Measurements from ENCODE around the gene SLC40A1.

The SLC40A1 gene

DNA sequence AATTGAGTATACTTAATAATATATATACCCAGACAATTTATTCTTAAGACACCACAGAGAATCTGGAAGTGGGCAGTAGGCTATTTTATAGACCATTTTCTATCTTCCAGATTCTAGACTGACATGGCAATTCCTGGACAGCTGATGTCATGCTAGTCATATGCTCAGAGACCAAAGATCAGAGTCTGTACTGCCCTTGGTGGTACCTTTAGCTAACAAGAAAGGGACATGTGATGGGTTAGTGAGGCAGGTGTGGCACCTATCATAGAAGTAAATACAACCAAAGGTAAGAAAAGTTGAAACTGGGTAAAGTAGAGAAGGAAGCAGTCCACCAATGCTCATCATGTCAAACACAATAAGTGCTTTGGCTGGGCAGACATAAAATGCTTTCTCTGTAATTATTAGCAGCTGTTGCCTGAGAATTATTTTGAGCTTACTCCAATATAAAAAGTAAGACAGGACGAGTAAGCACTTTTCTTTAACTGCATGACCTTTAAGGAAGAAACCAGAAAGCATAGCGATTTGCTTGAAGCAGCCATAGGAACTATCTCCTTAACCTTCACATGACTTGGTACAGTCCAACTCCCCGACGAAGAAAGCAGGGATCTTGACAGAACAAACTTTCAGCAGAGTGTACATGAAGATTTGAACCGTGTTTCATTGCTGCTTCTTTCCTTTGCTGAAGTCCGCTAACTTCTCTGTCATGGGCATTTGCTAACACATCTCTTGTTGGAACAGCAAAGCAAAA lies 47.1 kb downstream of the SLC40A1 start:
- no peak for DNase-seq
- Histone ChIP-seq H3K4me1 (ENCODE audit: control insufficient read depth in 1 of 2, insufficient read depth in 2 of 2, low read length in 2 of 2) (no peaks in the 10 kb centered on the region), H2BK120ac (ENCODE audit: insufficient read depth, low read length, poor library complexity) (no peak overlapping the region), H3K23ac (ENCODE audit: low read length) (no peak overlapping the region), H3K4me2 (ENCODE audit: low read length) (no peak overlapping the region), H3K27ac (ENCODE audit: low read depth, low read length) (no peak overlapping the region), H4K8ac (ENCODE audit: low read depth, low read length) (no peak overlapping the region), H3K36me3 (ENCODE audit: control insufficient read depth in 1 of 2, insufficient read depth in 2 of 2, low read length in 2 of 2) (no peaks in the 10 kb centered on the region), H3K79me2 (ENCODE audit: control insufficient read depth, insufficient read depth, low read length, poor library complexity) (no peaks in the 10 kb centered on the region), H3K18ac (ENCODE audit: low read length) (no peak overlapping the region), H2BK12ac (ENCODE audit: low read length) (no peak overlapping the region), H2BK5ac (ENCODE audit: low read depth, low read length, poor library complexity) (no peak overlapping the region), H3K9me3 (ENCODE audit: insufficient read depth, low read depth, low read length) (no peaks in the 10 kb centered on the region), H3K9ac (ENCODE audit: low read length) (no peak overlapping the region), H4K91ac (ENCODE audit: low read depth, low read length) (no peak overlapping the region), H2AFZ (ENCODE audit: insufficient read depth, low read length, poor library complexity) (no peak overlapping the region), H3K4me3 (ENCODE audit: low read depth, low read length) (no peak overlapping the region), H3K4ac (ENCODE audit: low read depth, low read length) (no peak overlapping the region), H4K12ac (ENCODE audit: low read depth, low read length) (no peak overlapping the region), H3K79me1 (ENCODE audit: low read length) (no peaks in the 10 kb centered on the region), H3K14ac (ENCODE audit: low read length) (no peak overlapping the region), H3K27me3 (ENCODE audit: insufficient read depth, low read length) (no peaks in the 10 kb centered on the region), H2AK5ac (ENCODE audit: low read length) (no peak overlapping the region)
- WGBS (ENCODE audit: extremely low coverage, insufficient coverage, insufficient read length) = no CpG with 5 or more reads among the region's 6 CpGs

DNA sequence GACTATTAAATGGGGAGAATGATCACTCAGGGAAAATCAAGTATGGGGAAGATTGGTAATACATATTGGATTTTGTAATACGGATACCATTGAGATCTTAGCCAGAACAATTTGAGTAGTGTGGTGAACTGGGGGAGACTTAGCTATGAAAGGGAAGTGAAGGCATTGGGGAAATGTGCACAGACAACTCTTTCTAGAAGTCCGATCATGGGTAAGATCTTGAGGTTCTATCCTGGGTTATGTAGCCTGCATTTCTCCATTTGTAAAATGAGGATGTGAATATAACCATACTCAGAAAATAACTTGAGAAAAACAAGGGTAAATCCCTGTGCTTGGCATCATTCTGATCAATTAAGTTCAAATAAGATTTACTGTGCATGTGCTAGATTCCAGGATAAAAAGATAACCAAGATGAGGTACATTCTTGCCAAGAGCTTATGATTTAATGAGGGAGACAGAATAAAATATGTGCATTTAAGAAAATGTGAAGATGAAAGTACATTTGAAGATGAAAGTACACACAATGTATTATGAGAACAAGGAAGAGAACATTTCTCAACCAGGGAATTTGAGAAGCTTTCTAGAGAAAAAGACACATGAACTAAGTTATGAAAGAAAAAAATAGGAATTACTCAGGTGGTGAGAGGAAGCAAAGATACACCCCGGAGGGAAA lies 49.5 kb downstream of the SLC40A1 start:
- Histone ChIP-seq H3K27ac (ENCODE audit: low read depth, low read length) (no peak overlapping the region), H3K79me2 (ENCODE audit: control insufficient read depth, insufficient read depth, low read length, poor library complexity) (no peaks in the 10 kb centered on the region), H4K91ac (ENCODE audit: low read depth, low read length) (no peak overlapping the region), H2AK5ac (ENCODE audit: low read length) (no peak overlapping the region), H3K4me1 (ENCODE audit: control insufficient read depth in 1 of 2, insufficient read depth in 2 of 2, low read length in 2 of 2) (no peaks in the 10 kb centered on the region), H2AFZ (ENCODE audit: insufficient read depth, low read length, poor library complexity) (no peak overlapping the region), H3K79me1 (ENCODE audit: low read length) (no peaks in the 10 kb centered on the region), H3K4me2 (ENCODE audit: low read length) (no peak overlapping the region), H4K8ac (ENCODE audit: low read depth, low read length) (no peak overlapping the region), H3K14ac (ENCODE audit: low read length) (no peak overlapping the region), H3K4ac (ENCODE audit: low read depth, low read length) (no peak overlapping the region), H3K9me3 (ENCODE audit: insufficient read depth, low read depth, low read length) (no peaks in the 10 kb centered on the region), H2BK12ac (ENCODE audit: low read length) (no peak overlapping the region), H4K12ac (ENCODE audit: low read depth, low read length) (no peak overlapping the region), H3K4me3 (ENCODE audit: low read depth, low read length) (no peak overlapping the region), H3K36me3 (ENCODE audit: control insufficient read depth in 1 of 2, insufficient read depth in 2 of 2, low read length in 2 of 2) (no peaks in the 10 kb centered on the region), H3K18ac (ENCODE audit: low read length) (no peak overlapping the region), H2BK120ac (ENCODE audit: insufficient read depth, low read length, poor library complexity) (no peak overlapping the region), H2BK5ac (ENCODE audit: low read depth, low read length, poor library complexity) (no peak overlapping the region), H3K23ac (ENCODE audit: low read length) (no peak overlapping the region), H3K27me3 (ENCODE audit: insufficient read depth, low read length) (no peaks in the 10 kb centered on the region), H3K9ac (ENCODE audit: low read length) (no peak overlapping the region)
- WGBS (ENCODE audit: extremely low coverage, insufficient coverage, insufficient read length) = no CpG with 5 or more reads among the region's 3 CpGs
- no peak for DNase-seq

GRCh38 chr2:189528617-189529016 lies 52.0 kb downstream of the SLC40A1 start:
- Histone ChIP-seq H3K9me3 (ENCODE audit: insufficient read depth, low read depth, low read length) (no peaks in the 10 kb centered on the region), H3K4me2 (ENCODE audit: low read length) (no peak overlapping the region), H4K91ac (ENCODE audit: low read depth, low read length) (no peak overlapping the region), H3K79me1 (ENCODE audit: low read length) (no peaks in the 10 kb centered on the region), H2BK120ac (ENCODE audit: insufficient read depth, low read length, poor library complexity) (no peak overlapping the region), H3K4me1 (ENCODE audit: control insufficient read depth in 1 of 2, insufficient read depth in 2 of 2, low read length in 2 of 2) (no peaks in the 10 kb centered on the region), H3K23ac (ENCODE audit: low read length) (no peak overlapping the region), H3K14ac (ENCODE audit: low read length) (no peak overlapping the region), H2BK12ac (ENCODE audit: low read length) (no peak overlapping the region), H3K4ac (ENCODE audit: low read depth, low read length) (no peak overlapping the region), H2AK5ac (ENCODE audit: low read length) (no peak overlapping the region), H3K27me3 (ENCODE audit: insufficient read depth, low read length) (no peaks in the 10 kb centered on the region), H3K27ac (ENCODE audit: low read depth, low read length) (no peak overlapping the region), H3K79me2 (ENCODE audit: control insufficient read depth, insufficient read depth, low read length, poor library complexity) (no peaks in the 10 kb centered on the region), H3K4me3 (ENCODE audit: low read depth, low read length) (no peak overlapping the region), H3K9ac (ENCODE audit: low read length) (no peak overlapping the region), H4K12ac (ENCODE audit: low read depth, low read length) (no peak overlapping the region), H4K8ac (ENCODE audit: low read depth, low read length) (no peak overlapping the region), H2BK5ac (ENCODE audit: low read depth, low read length, poor library complexity) (no peak overlapping the region), H3K36me3 (ENCODE audit: control insufficient read depth in 1 of 2, insufficient read depth in 2 of 2, low read length in 2 of 2) (no peaks in the 10 kb centered on the region), H3K18ac (ENCODE audit: low read length) (no peak overlapping the region), H2AFZ (ENCODE audit: insufficient read depth, low read length, poor library complexity) (no peak overlapping the region)
- WGBS (ENCODE audit: extremely low coverage, insufficient coverage, insufficient read length) = no CpG with 5 or more reads among the region's 3 CpGs
- no peak for DNase-seq

DNA sequence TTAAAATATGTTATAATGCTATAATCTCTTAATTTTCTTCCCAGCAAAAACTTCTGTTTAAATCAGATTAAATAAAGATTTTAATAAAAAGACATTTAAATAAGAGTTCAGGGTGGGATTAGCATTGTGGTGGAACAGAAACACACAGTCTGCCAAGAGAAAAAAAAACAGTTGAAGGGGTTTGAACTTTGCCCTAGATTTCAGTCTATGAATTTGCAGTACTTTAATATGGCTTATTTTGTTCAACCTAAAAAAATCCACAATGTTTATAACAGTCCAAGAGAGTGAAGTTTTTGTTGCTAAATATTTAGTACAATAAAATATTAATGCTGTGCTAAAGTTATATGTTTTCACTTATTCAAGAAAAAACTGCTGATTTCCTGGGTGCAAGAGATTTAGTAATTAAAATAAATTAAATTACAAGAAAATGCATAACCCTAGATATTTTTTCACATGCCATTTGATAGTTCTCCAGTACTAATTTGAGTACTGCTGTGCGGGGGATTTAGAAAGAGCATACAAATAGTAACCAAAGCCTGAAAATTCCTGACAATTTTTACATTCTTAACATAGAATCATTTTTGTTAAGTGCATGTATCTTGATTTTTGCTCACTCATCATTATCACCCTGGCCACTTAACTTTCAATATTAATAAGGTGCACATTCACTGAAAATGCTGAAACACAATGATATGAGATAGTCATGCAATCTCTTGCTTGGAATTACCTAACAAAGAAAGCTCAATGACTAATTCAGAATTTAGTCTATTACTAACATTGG lies 52.6 kb downstream of the SLC40A1 start:
- H4K8ac ChIP-seq (ENCODE audit: low read depth, low read length) = no peak overlapping the region
- H3K9ac ChIP-seq (ENCODE audit: low read length) = no peak overlapping the region
- H3K9me3 ChIP-seq (ENCODE audit: insufficient read depth, low read depth, low read length) = no peaks in the 10 kb centered on the region
- H2AK5ac ChIP-seq (ENCODE audit: low read length) = no peak overlapping the region
- H3K4ac ChIP-seq (ENCODE audit: low read depth, low read length) = no peak overlapping the region
- H3K36me3 ChIP-seq (ENCODE audit: control insufficient read depth in 1 of 2, insufficient read depth in 2 of 2, low read length in 2 of 2) = no peaks in the 10 kb centered on the region
- H3K4me3 ChIP-seq (ENCODE audit: low read depth, low read length) = no peak overlapping the region
- no peak overlapping the region for H4K12ac ChIP-seq (ENCODE audit: low read depth, low read length)
- H3K4me1 ChIP-seq (ENCODE audit: control insufficient read depth in 1 of 2, insufficient read depth in 2 of 2, low read length in 2 of 2) = no peaks in the 10 kb centered on the region
- no peak overlapping the region for H3K27ac ChIP-seq (ENCODE audit: low read depth, low read length)
- WGBS (ENCODE audit: extremely low coverage, insufficient coverage, insufficient read length) = no CpG with 5 or more reads among the region's 1 CpG
- no peak overlapping the region for H3K23ac ChIP-seq (ENCODE audit: low read length)
- H2BK5ac ChIP-seq (ENCODE audit: low read depth, low read length, poor library complexity) = no peak overlapping the region
- H3K79me1 ChIP-seq (ENCODE audit: low read length) = no peaks in the 10 kb centered on the region
- no peak overlapping the region for H2BK12ac ChIP-seq (ENCODE audit: low read length)
- no peaks in the 10 kb centered on the region for H3K79me2 ChIP-seq (ENCODE audit: control insufficient read depth, insufficient read depth, low read length, poor library complexity)
- no peak for DNase-seq
- H2BK120ac ChIP-seq (ENCODE audit: insufficient read depth, low read length, poor library complexity) = no peak overlapping the region
- no peak overlapping the region for H3K14ac ChIP-seq (ENCODE audit: low read length)
- no peaks in the 10 kb centered on the region for H3K27me3 ChIP-seq (ENCODE audit: insufficient read depth, low read length)
- no peak overlapping the region for H3K18ac ChIP-seq (ENCODE audit: low read length)
- H2AFZ ChIP-seq (ENCODE audit: insufficient read depth, low read length, poor library complexity) = no peak overlapping the region
- no peak overlapping the region for H4K91ac ChIP-seq (ENCODE audit: low read depth, low read length)
- no peak overlapping the region for H3K4me2 ChIP-seq (ENCODE audit: low read length)

Data from trophoblast cell (in vitro differentiated cells and primary cell).